KOPT-K1 (cell line): Measurements from ENCODE around the gene TEAD4.

Source experiments
- H3K27ac ChIP-seq: fragments of 200-600 bp; sonication (generic); 2 replicates; pipeline ENCODE4 v1.5.1; 2016; ENCODE audit warnings: antibody characterized with exemption, mild to moderate bottlenecking, low read depth, low read length; ENCODE audit not compliant: poor library complexity, severe bottlenecking
- H3K36me3 ChIP-seq: fragments of 200-600 bp; sonication (generic); 2 replicates; pipeline ENCODE4 v1.5.1; 2017; ENCODE audit warnings: antibody characterized with exemption, mild to moderate bottlenecking, low read length, moderate library complexity; ENCODE audit not compliant: insufficient read depth
- H3K9me3 ChIP-seq: fragments of 200-600 bp; sonication (generic); 2 replicates; pipeline ENCODE4 v1.5.1; 2017; ENCODE audit warnings: antibody characterized with exemption, low read length, mild to moderate bottlenecking; ENCODE audit not compliant: insufficient read depth, poor library complexity, severe bottlenecking

The TEAD4 gene

GRCh38 chr12:3022411-3022810 is 63.2 kb downstream of the TEAD4 start:
- H3K9me3 ChIP-seq, result no peaks in the 10 kb centered on the region
- H3K36me3 ChIP-seq, result no peaks in the 10 kb centered on the region
- H3K27ac ChIP-seq, result no peak overlapping the region

- Histone ChIP-seq H3K9me3 (no peaks in the 10 kb centered on the region), H3K36me3 (no peaks in the 10 kb centered on the region), H3K27ac (no peak overlapping the region)
Observed at GRCh38 chr12:3022961-3023360, 63.8 kb downstream of the TEAD4 start.

- H3K9me3 ChIP-seq, result no peaks in the 10 kb centered on the region
- no peaks in the 10 kb centered on the region for H3K36me3 ChIP-seq
- no peak overlapping the region for H3K27ac ChIP-seq
Observed at GRCh38 chr12:3028108-3028507, 68.9 kb downstream of the TEAD4 start.

GRCh38 chr12:3030821-3031429 is 71.7 kb downstream of the TEAD4 start:
- Histone ChIP-seq H3K27ac (no peak overlapping the region), H3K9me3 (no peaks in the 10 kb centered on the region), H3K36me3 (no peaks in the 10 kb centered on the region)

- no peaks in the 10 kb centered on the region for H3K36me3 ChIP-seq
- H3K27ac ChIP-seq, result no peak overlapping the region
- H3K9me3 ChIP-seq, result no peaks in the 10 kb centered on the region
Observed at GRCh38 chr12:3032161-3032560, 73.0 kb downstream of the TEAD4 start.

- H3K9me3 ChIP-seq, result no peaks in the 10 kb centered on the region
- no peaks in the 10 kb centered on the region for H3K36me3 ChIP-seq
- no peak overlapping the region for H3K27ac ChIP-seq
Observed at GRCh38 chr12:3032770-3033538, 73.8 kb downstream of the TEAD4 start.

- Histone ChIP-seq H3K27ac (no peak overlapping the region), H3K9me3 (no peaks in the 10 kb centered on the region), H3K36me3 (no peaks in the 10 kb centered on the region)
Observed at GRCh38 chr12:3033539-3033867, 74.3 kb downstream of the TEAD4 start.

GRCh38 chr12:3034067-3034750 is 75.0 kb downstream of the TEAD4 start:
- Histone ChIP-seq H3K27ac (no peak overlapping the region), H3K36me3 (no peaks in the 10 kb centered on the region), H3K9me3 (no peaks in the 10 kb centered on the region)

- Histone ChIP-seq H3K9me3 (no peaks in the 10 kb centered on the region), H3K27ac (no peak overlapping the region), H3K36me3 (no peaks in the 10 kb centered on the region)
Observed at GRCh38 chr12:3035171-3035570, 76.0 kb downstream of the TEAD4 start.

- Histone ChIP-seq H3K9me3 (no peaks in the 10 kb centered on the region), H3K27ac (no peak overlapping the region), H3K36me3 (no peaks in the 10 kb centered on the region)
Observed at GRCh38 chr12:3035815-3036702, 76.9 kb downstream of the TEAD4 start.

GRCh38 chr12:3036901-3037600 is 77.9 kb downstream of the TEAD4 start:
- no peak overlapping the region for H3K27ac ChIP-seq
- H3K36me3 ChIP-seq, result no peaks in the 10 kb centered on the region
- no peaks in the 10 kb centered on the region for H3K9me3 ChIP-seq

- no peaks in the 10 kb centered on the region for H3K36me3 ChIP-seq
Observed at GRCh38 chr12:3038166-3038565, 79.0 kb downstream of the TEAD4 start.

GRCh38 chr12:3038926-3039510 is 79.8 kb downstream of the TEAD4 start:
- Histone ChIP-seq H3K9me3 (no peaks in the 10 kb centered on the region), H3K36me3 (no peaks in the 10 kb centered on the region), H3K27ac (no peak overlapping the region)

More at GRCh38 chr12:3038166-3038565, 79.0 kb downstream of the TEAD4 start:
- Histone ChIP-seq H3K27ac (no peak overlapping the region), H3K9me3 (no peaks in the 10 kb centered on the region)

GRCh38 chr12:3040026-3040656 is 80.9 kb downstream of the TEAD4 start:
- no peak overlapping the region for H3K27ac ChIP-seq
- H3K36me3 ChIP-seq, result no peaks in the 10 kb centered on the region

More at GRCh38 chr12:3040026-3040656, 80.9 kb downstream of the TEAD4 start:
- H3K9me3 ChIP-seq, result no peaks in the 10 kb centered on the region
